ENCODE data around the gene ATP5F1E. TPM values are rescaled to one million over a fixed set of nuclear protein-coding genes. Genes with fewer than 3 reads are reported as not detected.

The ATP5F1E gene
- total and polyA plus RNA-seq, 2 experiments from 2014 or later, result 12.9 to 211 TPM

DNA sequence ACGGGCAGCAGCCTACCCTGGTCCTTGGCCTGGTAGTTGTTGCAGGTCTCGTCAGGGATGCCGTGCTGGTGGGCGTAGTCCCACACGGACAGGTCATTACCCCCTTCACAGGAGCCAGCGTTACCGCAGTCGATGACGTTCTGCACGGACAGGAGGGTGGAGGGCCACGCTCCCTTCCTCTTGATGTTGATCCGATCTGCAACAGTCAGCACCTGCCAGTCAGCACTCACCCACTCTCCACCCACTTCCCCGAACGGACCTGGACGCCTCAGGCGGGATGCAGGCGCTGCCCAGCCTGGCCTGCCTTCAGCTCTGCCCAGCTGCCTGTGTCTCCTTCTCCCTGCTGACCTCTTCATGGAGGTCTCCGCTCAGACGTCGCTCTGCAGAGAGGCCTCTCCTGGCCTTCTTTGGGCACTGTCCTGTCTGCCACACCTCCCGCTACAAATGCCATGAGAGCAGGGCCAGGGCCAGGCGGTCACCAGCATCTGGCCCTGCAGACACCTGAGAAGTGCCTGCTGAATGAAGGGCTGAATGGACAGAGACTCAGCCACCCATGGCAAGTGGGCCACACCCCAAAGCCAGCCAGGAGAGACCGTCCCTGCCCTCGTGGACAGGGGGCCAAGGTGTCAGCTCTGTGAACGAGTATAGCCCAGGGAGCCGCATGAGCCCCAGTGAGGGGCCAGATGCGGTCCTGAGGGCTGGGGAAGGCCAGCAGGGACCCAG is 30.5 kb downstream of the ATP5F1E start:
- Mint-ChIP-seq H3K4me3 (no peak overlapping the region; the same call in 2 of the 3 replicates), H3K9me3 (no peaks in the 10 kb centered on the region), H3K27ac (no peak overlapping the region), H3K4me1 (peaks cover 13% of the 10 kb centered on the region), H3K36me3 (ENCODE audit: low read depth) (peaks cover 13% of the 10 kb centered on the region), H3K27me3 (ENCODE audit: insufficient read depth, low read depth, poor library complexity) (peaks cover 18% of the 10 kb centered on the region)
- H3K9me2 ChIP-seq (ENCODE audit: insufficient read depth), result no peaks in the 10 kb centered on the region
- peaks cover 4% of the 10 kb centered on the region; the same call in 1 of the 2 replicates for H3F3A ChIP-seq (replicated peaks; ENCODE audit: low read depth)
- no peaks in the 10 kb centered on the region for H3K27me3 ChIP-seq (ENCODE audit: insufficient read depth)
- no peak for ATAC-seq
- H3K27ac ChIP-seq (ENCODE audit: low read depth), result no peak overlapping the region
- no peaks in the 10 kb centered on the region for H3K36me3 ChIP-seq (ENCODE audit: insufficient read depth)
- 0 out of 2 replicates have a peak, but pooled peaks cover 5% of the 10 kb centered on the region for H4K20me1 ChIP-seq (replicated peaks; ENCODE audit: insufficient read depth)
- DNase-seq (ENCODE audit: low spot score), result no peak
- H3K4me3 ChIP-seq, result no peak overlapping the region
- H3K79me2 ChIP-seq (replicated peaks; ENCODE audit: insufficient read depth), result no peaks in the 10 kb centered on the region
- TF ChIP-seq CREB1 (CRISPR knock-in tag; IDR thresholded peaks at IDR 0.05; ENCODE audit: low read depth) (no peak), ZNF331 (CRISPR knock-in tag; IDR thresholded peaks at IDR 0.05; ENCODE audit: low read depth) (no peak), STAT1 (IDR thresholded peaks at IDR 0.05; ENCODE audit: unreplicated experiment) (no peak), NANOG (IDR thresholded peaks at IDR 0.05; ENCODE audit: borderline replicate concordance) (no peak), EZH2phosphoT487 (IDR thresholded peaks at IDR 0.05; ENCODE audit: unreplicated experiment) (no peak), EZH2 (IDR thresholded peaks at IDR 0.05; ENCODE audit: low read depth, unreplicated experiment) (no peak), POLR2AphosphoS5 (IDR thresholded peaks at IDR 0.05; ENCODE audit: low read depth) (no peak), ZNF114 (CRISPR knock-in tag; IDR thresholded peaks at IDR 0.05) (no peak)
- TF ChIP-seq, protein P1, sequence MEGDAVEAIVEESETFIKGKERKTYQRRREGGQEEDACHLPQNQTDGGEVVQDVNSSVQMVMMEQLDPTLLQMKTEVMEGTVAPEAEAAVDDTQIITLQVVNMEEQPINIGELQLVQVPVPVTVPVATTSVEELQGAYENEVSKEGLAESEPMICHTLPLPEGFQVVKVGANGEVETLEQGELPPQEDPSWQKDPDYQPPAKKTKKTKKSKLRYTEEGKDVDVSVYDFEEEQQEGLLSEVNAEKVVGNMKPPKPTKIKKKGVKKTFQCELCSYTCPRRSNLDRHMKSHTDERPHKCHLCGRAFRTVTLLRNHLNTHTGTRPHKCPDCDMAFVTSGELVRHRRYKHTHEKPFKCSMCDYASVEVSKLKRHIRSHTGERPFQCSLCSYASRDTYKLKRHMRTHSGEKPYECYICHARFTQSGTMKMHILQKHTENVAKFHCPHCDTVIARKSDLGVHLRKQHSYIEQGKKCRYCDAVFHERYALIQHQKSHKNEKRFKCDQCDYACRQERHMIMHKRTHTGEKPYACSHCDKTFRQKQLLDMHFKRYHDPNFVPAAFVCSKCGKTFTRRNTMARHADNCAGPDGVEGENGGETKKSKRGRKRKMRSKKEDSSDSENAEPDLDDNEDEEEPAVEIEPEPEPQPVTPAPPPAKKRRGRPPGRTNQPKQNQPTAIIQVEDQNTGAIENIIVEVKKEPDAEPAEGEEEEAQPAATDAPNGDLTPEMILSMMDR (conservative IDR thresholded peaks at IDR 0.05; ENCODE audit: low read depth in 2 of 2), result no peak
- TF ChIP-seq, protein P2, sequence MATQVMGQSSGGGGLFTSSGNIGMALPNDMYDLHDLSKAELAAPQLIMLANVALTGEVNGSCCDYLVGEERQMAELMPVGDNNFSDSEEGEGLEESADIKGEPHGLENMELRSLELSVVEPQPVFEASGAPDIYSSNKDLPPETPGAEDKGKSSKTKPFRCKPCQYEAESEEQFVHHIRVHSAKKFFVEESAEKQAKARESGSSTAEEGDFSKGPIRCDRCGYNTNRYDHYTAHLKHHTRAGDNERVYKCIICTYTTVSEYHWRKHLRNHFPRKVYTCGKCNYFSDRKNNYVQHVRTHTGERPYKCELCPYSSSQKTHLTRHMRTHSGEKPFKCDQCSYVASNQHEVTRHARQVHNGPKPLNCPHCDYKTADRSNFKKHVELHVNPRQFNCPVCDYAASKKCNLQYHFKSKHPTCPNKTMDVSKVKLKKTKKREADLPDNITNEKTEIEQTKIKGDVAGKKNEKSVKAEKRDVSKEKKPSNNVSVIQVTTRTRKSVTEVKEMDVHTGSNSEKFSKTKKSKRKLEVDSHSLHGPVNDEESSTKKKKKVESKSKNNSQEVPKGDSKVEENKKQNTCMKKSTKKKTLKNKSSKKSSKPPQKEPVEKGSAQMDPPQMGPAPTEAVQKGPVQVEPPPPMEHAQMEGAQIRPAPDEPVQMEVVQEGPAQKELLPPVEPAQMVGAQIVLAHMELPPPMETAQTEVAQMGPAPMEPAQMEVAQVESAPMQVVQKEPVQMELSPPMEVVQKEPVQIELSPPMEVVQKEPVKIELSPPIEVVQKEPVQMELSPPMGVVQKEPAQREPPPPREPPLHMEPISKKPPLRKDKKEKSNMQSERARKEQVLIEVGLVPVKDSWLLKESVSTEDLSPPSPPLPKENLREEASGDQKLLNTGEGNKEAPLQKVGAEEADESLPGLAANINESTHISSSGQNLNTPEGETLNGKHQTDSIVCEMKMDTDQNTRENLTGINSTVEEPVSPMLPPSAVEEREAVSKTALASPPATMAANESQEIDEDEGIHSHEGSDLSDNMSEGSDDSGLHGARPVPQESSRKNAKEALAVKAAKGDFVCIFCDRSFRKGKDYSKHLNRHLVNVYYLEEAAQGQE (IDR thresholded peaks at IDR 0.05; ENCODE audit: unreplicated experiment), result no peak
- TF ChIP-seq, protein P3, sequence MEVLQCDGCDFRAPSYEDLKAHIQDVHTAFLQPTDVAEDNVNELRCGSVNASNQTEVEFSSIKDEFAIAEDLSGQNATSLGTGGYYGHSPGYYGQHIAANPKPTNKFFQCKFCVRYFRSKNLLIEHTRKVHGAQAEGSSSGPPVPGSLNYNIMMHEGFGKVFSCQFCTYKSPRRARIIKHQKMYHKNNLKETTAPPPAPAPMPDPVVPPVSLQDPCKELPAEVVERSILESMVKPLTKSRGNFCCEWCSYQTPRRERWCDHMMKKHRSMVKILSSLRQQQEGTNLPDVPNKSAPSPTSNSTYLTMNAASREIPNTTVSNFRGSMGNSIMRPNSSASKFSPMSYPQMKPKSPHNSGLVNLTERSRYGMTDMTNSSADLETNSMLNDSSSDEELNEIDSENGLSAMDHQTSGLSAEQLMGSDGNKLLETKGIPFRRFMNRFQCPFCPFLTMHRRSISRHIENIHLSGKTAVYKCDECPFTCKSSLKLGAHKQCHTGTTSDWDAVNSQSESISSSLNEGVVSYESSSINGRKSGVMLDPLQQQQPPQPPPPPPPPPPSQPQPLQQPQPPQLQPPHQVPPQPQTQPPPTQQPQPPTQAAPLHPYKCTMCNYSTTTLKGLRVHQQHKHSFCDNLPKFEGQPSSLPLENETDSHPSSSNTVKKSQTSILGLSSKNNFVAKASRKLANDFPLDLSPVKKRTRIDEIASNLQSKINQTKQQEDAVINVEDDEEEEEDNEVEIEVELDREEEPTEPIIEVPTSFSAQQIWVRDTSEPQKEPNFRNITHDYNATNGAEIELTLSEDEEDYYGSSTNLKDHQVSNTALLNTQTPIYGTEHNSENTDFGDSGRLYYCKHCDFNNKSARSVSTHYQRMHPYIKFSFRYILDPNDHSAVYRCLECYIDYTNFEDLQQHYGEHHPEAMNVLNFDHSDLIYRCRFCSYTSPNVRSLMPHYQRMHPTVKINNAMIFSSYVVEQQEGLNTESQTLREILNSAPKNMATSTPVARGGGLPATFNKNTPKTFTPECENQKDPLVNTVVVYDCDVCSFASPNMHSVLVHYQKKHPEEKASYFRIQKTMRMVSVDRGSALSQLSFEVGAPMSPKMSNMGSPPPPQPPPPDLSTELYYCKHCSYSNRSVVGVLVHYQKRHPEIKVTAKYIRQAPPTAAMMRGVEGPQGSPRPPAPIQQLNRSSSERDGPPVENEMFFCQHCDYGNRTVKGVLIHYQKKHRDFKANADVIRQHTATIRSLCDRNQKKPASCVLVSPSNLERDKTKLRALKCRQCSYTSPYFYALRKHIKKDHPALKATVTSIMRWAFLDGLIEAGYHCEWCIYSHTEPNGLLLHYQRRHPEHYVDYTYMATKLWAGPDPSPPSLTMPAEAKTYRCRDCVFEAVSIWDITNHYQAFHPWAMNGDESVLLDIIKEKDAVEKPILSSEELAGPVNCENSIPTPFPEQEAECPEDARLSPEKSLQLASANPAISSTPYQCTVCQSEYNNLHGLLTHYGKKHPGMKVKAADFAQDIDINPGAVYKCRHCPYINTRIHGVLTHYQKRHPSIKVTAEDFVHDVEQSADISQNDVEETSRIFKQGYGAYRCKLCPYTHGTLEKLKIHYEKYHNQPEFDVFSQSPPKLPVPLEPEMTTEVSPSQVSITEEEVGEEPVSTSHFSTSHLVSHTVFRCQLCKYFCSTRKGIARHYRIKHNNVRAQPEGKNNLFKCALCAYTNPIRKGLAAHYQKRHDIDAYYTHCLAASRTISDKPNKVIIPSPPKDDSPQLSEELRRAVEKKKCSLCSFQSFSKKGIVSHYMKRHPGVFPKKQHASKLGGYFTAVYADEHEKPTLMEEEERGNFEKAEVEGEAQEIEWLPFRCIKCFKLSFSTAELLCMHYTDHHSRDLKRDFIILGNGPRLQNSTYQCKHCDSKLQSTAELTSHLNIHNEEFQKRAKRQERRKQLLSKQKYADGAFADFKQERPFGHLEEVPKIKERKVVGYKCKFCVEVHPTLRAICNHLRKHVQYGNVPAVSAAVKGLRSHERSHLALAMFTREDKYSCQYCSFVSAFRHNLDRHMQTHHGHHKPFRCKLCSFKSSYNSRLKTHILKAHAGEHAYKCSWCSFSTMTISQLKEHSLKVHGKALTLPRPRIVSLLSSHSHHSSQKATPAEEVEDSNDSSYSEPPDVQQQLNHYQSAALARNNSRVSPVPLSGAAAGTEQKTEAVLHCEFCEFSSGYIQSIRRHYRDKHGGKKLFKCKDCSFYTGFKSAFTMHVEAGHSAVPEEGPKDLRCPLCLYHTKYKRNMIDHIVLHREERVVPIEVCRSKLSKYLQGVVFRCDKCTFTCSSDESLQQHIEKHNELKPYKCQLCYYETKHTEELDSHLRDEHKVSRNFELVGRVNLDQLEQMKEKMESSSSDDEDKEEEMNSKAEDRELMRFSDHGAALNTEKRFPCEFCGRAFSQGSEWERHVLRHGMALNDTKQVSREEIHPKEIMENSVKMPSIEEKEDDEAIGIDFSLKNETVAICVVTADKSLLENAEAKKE (CRISPR knock-in tag; IDR thresholded peaks at IDR 0.05), result no peak
- TF ChIP-seq, protein P4, sequence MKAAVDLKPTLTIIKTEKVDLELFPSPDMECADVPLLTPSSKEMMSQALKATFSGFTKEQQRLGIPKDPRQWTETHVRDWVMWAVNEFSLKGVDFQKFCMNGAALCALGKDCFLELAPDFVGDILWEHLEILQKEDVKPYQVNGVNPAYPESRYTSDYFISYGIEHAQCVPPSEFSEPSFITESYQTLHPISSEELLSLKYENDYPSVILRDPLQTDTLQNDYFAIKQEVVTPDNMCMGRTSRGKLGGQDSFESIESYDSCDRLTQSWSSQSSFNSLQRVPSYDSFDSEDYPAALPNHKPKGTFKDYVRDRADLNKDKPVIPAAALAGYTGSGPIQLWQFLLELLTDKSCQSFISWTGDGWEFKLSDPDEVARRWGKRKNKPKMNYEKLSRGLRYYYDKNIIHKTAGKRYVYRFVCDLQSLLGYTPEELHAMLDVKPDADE (IDR thresholded peaks at IDR 0.05), result no peak
- no peak overlapping the region for H2AFZ ChIP-seq
- H3K4me2 ChIP-seq, result no peak overlapping the region
- H3K4me1 ChIP-seq (ENCODE audit: insufficient read depth), result no peaks in the 10 kb centered on the region
